ENCODE data around the gene TMEM86B. TPM values are rescaled to one million over a fixed set of nuclear protein-coding genes. Genes with fewer than 3 reads are reported as not detected.

Gene TMEM86B
- total RNA-seq, 1 donor from 2014 or later = 14.8 TPM

- ChIA-PET CTCF (no interaction called here), POLR2A (no interaction called here)
- DNase-seq (no peak), ATAC-seq (ENCODE audit: low read depth) (no peak)
- Mint-ChIP-seq H3K4me1 (peaks cover 3% of the 10 kb centered on the region), H3K27ac (no peak overlapping the region), H3K9me3 (no peaks in the 10 kb centered on the region), H3K4me3 (no peak overlapping the region), H3K27me3 (peaks cover 22% of the 10 kb centered on the region), H3K36me3 (ENCODE audit: low read depth) (no peaks in the 10 kb centered on the region)
- TF ChIP-seq, protein P1, sequence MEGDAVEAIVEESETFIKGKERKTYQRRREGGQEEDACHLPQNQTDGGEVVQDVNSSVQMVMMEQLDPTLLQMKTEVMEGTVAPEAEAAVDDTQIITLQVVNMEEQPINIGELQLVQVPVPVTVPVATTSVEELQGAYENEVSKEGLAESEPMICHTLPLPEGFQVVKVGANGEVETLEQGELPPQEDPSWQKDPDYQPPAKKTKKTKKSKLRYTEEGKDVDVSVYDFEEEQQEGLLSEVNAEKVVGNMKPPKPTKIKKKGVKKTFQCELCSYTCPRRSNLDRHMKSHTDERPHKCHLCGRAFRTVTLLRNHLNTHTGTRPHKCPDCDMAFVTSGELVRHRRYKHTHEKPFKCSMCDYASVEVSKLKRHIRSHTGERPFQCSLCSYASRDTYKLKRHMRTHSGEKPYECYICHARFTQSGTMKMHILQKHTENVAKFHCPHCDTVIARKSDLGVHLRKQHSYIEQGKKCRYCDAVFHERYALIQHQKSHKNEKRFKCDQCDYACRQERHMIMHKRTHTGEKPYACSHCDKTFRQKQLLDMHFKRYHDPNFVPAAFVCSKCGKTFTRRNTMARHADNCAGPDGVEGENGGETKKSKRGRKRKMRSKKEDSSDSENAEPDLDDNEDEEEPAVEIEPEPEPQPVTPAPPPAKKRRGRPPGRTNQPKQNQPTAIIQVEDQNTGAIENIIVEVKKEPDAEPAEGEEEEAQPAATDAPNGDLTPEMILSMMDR (IDR thresholded peaks at IDR 0.05) = no peak
- intact Hi-C loops (cut with micrococcal nuclease) = no loop called here
Observed at GRCh38 chr19:55186080-55186479, 42.5 kb downstream of the TMEM86B start.

- CTCF ChIA-PET = no interaction called here
- DNase-seq (no peak), ATAC-seq (ENCODE audit: low read depth) (no peak)
- intact Hi-C loops (cut with micrococcal nuclease) = no loop called here
- H3K27me3 Mint-ChIP-seq = peaks cover 53% of the 10 kb centered on the region
- TF ChIP-seq, protein P1 (IDR thresholded peaks at IDR 0.05) = no peak
- H3K4me1 Mint-ChIP-seq = peaks cover 20% of the 10 kb centered on the region
- H3K27ac Mint-ChIP-seq = no peak overlapping the region
- no peak overlapping the region for H3K4me3 Mint-ChIP-seq
- POLR2A ChIA-PET = no interaction called here
- H3K36me3 Mint-ChIP-seq (ENCODE audit: low read depth) = no peaks in the 10 kb centered on the region
- H3K9me3 Mint-ChIP-seq = no peaks in the 10 kb centered on the region
Observed at GRCh38 chr19:55181740-55182139, 46.8 kb downstream of the TMEM86B start.

- ChIA-PET POLR2A (interaction anchor here (0.5 to 2.1 kb wide), 6 partner anchors 39 to 403 kb away, joined by 3 to 7 read pairs (median 4); partner anchors contain the start of genes KMT5C and PPP6R1), CTCF (no interaction called here)
- intact Hi-C loops (cut with micrococcal nuclease) = loop anchor here (1.0 to 5.0 kb wide), 5 partner anchors 19 to 159 kb away; partner anchors contain the start of genes KMT5C, PPP1R12C and PPP6R1
- peaks cover 62% of the 10 kb centered on the region for H3K27me3 Mint-ChIP-seq
- peaks cover 20% of the 10 kb centered on the region for H3K4me1 Mint-ChIP-seq
- peak; percentile 53 for ATAC-seq (ENCODE audit: low read depth)
- H3K9me3 Mint-ChIP-seq = no peaks in the 10 kb centered on the region
- TF ChIP-seq, protein P1 (IDR thresholded peaks at IDR 0.05) = no peak
- peak within 1 kb of the TSS; percentile 79 for H3K4me3 Mint-ChIP-seq
- H3K36me3 Mint-ChIP-seq (ENCODE audit: low read depth) = no peaks in the 10 kb centered on the region
- H3K27ac Mint-ChIP-seq = peak within 1 kb of the TSS; percentile 75
- DNase-seq = peak; percentile 66
Observed at GRCh38 chr19:55179606-55180484, 48.7 kb downstream of the TMEM86B start, which contains the start of gene SYT5. TSS of gene SYT5 (minus strand) at chr19:55180289. CDS start at chr19:55179041, 1,248 bp downstream.

GRCh38 chr19:55178781-55179599, 49.6 kb downstream of the TMEM86B start:
- TF ChIP-seq, protein P1 (IDR thresholded peaks at IDR 0.05) = no peak
- ATAC-seq (ENCODE audit: low read depth) (peak; percentile 84), DNase-seq (peak; percentile 94)
- Mint-ChIP-seq H3K27me3 (peaks cover 69% of the 10 kb centered on the region), H3K36me3 (ENCODE audit: low read depth) (no peaks in the 10 kb centered on the region), H3K9me3 (no peaks in the 10 kb centered on the region), H3K4me3 (peak overlapping the region; percentile 79), H3K4me1 (peaks cover 22% of the 10 kb centered on the region), H3K27ac (peak overlapping the region; percentile 75)
- CTCF ChIA-PET = no interaction called here
- POLR2A ChIA-PET = interaction anchor here (0.9 to 2.1 kb wide), 4 partner anchors 75 to 160 kb away, joined by 3 to 7 read pairs (median 4); partner anchors contain the start of genes KMT5C and PPP6R1
- intact Hi-C loops (cut with micrococcal nuclease) = loop anchor here (1.0 to 5.0 kb wide), 5 partner anchors 18 to 160 kb away; partner anchors contain the start of genes KMT5C, PPP1R12C and PPP6R1

Other genes starting within 250 kb of the TMEM86B start
- not detected in 2 replicates for gene GP6, start 190.5 kb downstream of the TMEM86B start, total RNA-seq
- gene RDH13, start 165.6 kb downstream of the TMEM86B start, total RNA-seq = 10.3 and 12.4 TPM in 2 replicates
- 0.38 and 1.0 TPM in 2 replicates for gene EPS8L1, start 152.9 kb downstream of the TMEM86B start, total RNA-seq
- gene PPP1R12C, start 111.1 kb downstream of the TMEM86B start, total RNA-seq = 115 and 139 TPM in 2 replicates
- gene TNNT1, start 79.6 kb downstream of the TMEM86B start, total RNA-seq = not detected in 2 replicates
- gene TNNI3, start 71.0 kb downstream of the TMEM86B start, total RNA-seq = not detected in 2 replicates
- not detected in 2 replicates for gene DNAAF3, start 62.1 kb downstream of the TMEM86B start, total RNA-seq
- not detected in 2 replicates for gene SYT5, start 48.5 kb downstream of the TMEM86B start, total RNA-seq
- gene PTPRH, start 19.3 kb downstream of the TMEM86B start, total RNA-seq = not detected in 2 replicates
- gene PPP6R1, start 30.3 kb upstream of the TMEM86B start, total RNA-seq = 203 and 220 TPM in 2 replicates
- 32.2 and 32.9 TPM in 2 replicates for gene HSPBP1, start 51.3 kb upstream of the TMEM86B start, total RNA-seq
- gene BRSK1, start 55.2 kb upstream of the TMEM86B start, total RNA-seq = 1.3 and 2.7 TPM in 2 replicates
- gene TMEM150B, start 96.6 kb upstream of the TMEM86B start, total RNA-seq = not detected in 2 replicates
- gene KMT5C, start 111.1 kb upstream of the TMEM86B start, total RNA-seq = 7.2 and 8.1 TPM in 2 replicates
- gene COX6B2, start 126.0 kb upstream of the TMEM86B start, total RNA-seq = not detected in 2 replicates
- not detected in 2 replicates for gene GARIN5B, start 134.5 kb upstream of the TMEM86B start, total RNA-seq
- not detected in 2 replicates for gene IL11, start 141.7 kb upstream of the TMEM86B start, total RNA-seq
- not detected in 2 replicates for gene TMEM190, start 148.1 kb upstream of the TMEM86B start, total RNA-seq
- 3.8 and 4.9 TPM in 2 replicates for gene TMEM238, start 155.5 kb upstream of the TMEM86B start, total RNA-seq
- 3,790 and 4,042 TPM in 2 replicates for gene RPL28, start 157.2 kb upstream of the TMEM86B start, total RNA-seq
- 29.6 and 34.6 TPM in 2 replicates for gene UBE2S, start 179.0 kb upstream of the TMEM86B start, total RNA-seq
- not detected in 2 replicates for gene SHISA7, start 214.5 kb upstream of the TMEM86B start, total RNA-seq
- gene ISOC2, start 232.9 kb upstream of the TMEM86B start, total RNA-seq = 28.7 and 29.0 TPM in 2 replicates
- gene C19orf85, start 236.0 kb upstream of the TMEM86B start, total RNA-seq = not detected in 2 replicates
- 10.4 and 12.7 TPM in 2 replicates for gene ZNF628, start 247.9 kb upstream of the TMEM86B start, total RNA-seq

Measured in activated B cell treated with CpG ODN at 0.5 μM for 24 hours (primary cell).